ENCODE data around the gene HLA-DMB.

Gene HLA-DMB

GRCh38 chr6:32982084-32982701 is 41.4 kb upstream of the HLA-DMB start:
- no peak for DNase-seq (ENCODE audit: low spot score)
- in situ Hi-C loops (cut with MboI; ENCODE audit: low sequenced_read_pairs, unreplicated experiment), result no loop called here
- TF ChIP-seq CTCF (IDR thresholded peaks at IDR 0.05; ENCODE audit: borderline replicate concordance, control extremely low read depth, extremely low read depth, insufficient read depth, missing control alignments), result no peak

- no peak for DNase-seq (ENCODE audit: low spot score)
- in situ Hi-C loops (cut with MboI; ENCODE audit: low sequenced_read_pairs, unreplicated experiment), result no loop called here
- no peak for TF ChIP-seq CTCF (IDR thresholded peaks at IDR 0.05; ENCODE audit: borderline replicate concordance, control extremely low read depth, extremely low read depth, insufficient read depth, missing control alignments)
Observed at GRCh38 chr6:32980488-32981038, 39.7 kb upstream of the HLA-DMB start.

- in situ Hi-C loops (cut with MboI; ENCODE audit: low sequenced_read_pairs, unreplicated experiment), result no loop called here
- DNase-seq (ENCODE audit: low spot score), result no peak
- TF ChIP-seq CTCF (IDR thresholded peaks at IDR 0.05; ENCODE audit: borderline replicate concordance, control extremely low read depth, extremely low read depth, insufficient read depth, missing control alignments), result no peak
Observed at GRCh38 chr6:32979720-32980487, 39.1 kb upstream of the HLA-DMB start.

GRCh38 chr6:32977953-32978324 is 37.1 kb upstream of the HLA-DMB start:
- in situ Hi-C loops (cut with MboI; ENCODE audit: low sequenced_read_pairs, unreplicated experiment), result no loop called here
- DNase-seq (ENCODE audit: low spot score), result no peak
- TF ChIP-seq CTCF (IDR thresholded peaks at IDR 0.05; ENCODE audit: borderline replicate concordance, control extremely low read depth, extremely low read depth, insufficient read depth, missing control alignments), result no peak

- in situ Hi-C loops (cut with MboI; ENCODE audit: low sequenced_read_pairs, unreplicated experiment), result no loop called here
Observed at GRCh38 chr6:32977272-32977952, 36.6 kb upstream of the HLA-DMB start.

More at GRCh38 chr6:32977272-32977952, 36.6 kb upstream of the HLA-DMB start:
- TF ChIP-seq CTCF (IDR thresholded peaks at IDR 0.05; ENCODE audit: borderline replicate concordance, control extremely low read depth, extremely low read depth, insufficient read depth, missing control alignments), result no peak
- DNase-seq (ENCODE audit: low spot score), result no peak

All from GM13976 (cell line).